GM10847 (cell line): ENCODE results near the gene CDKAL1.

Source experiments
- POLR2A ChIP-seq: IDR thresholded peaks from 2 replicates; pipeline ENCODE4 v1.6.1; 2011; ENCODE audit not compliant: insufficient read length; ENCODE audit errors: extremely low read depth

CDKAL1 gene

DNA sequence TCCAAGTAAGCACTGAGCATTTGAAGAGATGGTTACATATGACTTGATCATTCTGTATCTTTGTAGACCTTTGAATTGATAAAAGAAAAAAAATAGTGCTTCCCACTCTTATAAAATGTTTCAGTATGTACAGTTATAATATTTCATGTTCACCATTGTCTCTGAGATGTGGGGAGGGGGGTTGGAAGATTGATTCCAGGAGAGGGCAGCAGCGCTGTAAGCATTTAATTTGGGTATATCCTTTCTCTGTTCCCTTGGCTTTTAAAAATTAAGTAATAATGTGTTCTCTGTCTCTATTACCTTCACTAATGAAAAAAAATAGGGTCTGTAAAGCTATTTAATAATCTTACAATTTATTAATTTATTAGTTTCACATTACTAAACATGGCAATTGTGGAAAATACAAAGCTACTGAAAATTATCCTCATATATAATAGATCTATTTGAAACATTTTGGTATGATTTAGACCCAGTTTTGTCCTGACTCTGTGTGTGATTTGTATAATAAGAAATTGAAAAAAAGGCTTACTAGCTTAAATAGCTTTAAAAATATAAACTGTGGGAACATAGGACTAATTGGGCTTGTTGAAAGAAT, 341.2 kb downstream of the CDKAL1 start:
- TF ChIP-seq POLR2A: no peak

DNA sequence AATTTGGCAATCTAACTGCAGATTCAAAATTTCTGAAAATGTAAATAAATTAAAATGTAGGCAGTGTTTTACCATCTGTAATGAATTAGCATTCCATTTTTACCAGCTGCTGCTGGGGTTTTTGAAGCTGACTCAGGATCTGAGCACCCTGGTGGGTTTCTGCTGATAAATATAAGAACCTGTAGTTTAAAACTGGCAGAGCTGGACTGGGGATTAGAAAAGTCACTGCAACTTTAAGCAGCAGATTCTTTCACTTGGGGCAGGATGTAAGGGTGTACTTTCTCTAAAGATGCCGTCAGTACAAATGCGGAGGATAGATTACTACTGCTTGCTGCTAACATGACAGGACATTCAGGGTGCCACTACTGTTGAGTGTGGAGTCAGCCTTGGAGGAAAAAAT, 341.8 kb downstream of the CDKAL1 start:
- no peak for TF ChIP-seq POLR2A

DNA sequence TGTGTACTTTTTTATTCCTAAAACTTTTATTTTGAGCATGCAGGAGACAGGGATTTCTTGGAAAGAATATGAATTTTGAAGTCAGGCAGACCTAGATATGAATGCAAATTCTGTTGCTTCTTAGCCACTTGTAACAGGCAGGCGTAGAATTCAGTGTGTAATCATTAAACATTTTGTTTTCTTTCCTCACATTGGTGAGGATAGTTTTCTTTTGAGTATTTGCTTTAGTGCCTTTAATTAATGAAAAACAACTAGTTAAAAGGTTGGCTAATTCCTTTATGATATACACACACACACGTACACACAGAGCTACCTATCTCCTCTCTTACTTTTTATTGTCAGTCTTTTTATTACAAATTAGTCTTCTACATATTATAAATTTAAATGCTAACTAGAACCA, 342.3 kb downstream of the CDKAL1 start:
- TF ChIP-seq POLR2A: no peak

DNA sequence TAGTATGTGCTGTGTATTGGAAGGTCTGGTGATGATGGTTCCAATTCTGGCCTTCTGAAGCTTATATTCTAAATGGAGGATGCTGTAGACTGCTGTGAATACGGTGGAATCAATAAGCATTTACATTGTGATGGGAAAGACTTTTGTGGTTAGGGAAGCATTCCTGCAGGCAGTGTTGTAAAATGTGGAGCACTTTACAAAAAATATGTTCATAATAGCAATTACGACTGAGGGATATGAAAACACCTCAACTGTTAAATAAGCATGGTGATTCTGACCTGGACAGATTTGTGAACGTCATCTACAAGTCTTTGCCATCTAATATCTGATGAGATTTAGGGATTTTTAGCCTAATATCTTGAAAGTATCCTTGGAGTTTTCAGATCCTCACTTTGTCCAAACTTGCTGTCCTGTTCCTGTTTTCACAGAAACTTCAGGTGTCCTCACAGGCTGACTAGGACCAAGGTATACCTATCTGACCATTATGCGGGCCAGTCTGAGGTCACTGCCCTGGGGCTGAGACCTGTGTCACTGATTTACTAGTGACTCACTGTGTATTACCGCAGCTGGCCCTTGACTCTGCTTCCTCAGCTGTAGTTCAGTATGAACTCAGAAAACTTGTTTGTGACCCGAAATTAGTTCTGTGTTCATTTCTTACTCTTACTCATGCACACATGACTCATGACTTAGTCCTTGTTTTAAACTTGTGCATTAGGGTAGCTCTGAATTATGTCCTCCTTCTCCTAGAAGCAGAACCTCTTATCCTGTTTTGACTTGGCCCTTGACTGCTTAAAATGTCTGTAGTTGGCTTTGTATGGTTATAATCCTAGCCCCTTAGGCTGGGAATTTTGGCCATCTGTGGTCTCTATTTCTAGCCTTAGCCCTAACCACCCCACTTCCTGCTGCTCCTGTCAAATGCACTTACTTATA, 343.0 kb downstream of the CDKAL1 start:
- TF ChIP-seq POLR2A: no peak

DNA sequence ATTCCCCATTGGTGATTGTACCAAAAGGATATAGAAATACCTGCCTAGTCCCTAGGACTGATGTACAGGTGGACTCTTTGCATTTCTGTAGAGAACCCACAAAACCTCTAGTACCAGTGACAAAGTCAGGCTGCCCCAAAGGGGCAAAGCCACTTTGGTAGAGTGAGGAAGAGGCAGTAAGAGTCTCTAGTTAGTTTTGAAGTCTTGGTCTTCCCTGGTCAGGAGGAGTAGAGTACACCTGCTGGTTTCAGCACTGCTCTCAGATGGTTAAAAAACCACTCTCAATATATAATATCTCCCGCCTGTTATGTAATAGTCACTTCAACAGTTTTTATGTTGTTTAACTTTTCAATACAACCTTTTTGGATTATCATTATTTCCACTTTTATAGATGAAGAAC, 344.9 kb downstream of the CDKAL1 start:
- TF ChIP-seq POLR2A: no peak

DNA sequence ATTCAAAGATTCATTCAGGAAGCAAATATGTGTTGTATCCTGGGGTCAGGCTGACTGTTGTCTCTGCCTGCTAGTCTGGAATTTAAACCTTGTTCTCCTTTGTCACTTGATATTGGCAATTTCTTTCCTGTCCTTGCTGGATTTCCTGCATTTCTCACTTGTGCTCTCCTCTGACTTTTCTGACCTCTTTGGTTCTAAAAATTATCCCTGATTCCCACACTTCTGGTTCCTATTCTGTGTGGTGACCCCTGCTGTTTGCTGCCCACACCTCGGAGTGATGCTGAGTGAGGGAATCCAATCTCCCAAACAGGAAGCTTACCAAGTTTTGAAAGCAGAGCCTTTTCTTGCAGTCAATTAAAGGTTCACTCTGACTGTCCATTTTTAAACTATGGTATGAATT, 345.3 kb downstream of the CDKAL1 start:
- no peak for TF ChIP-seq POLR2A

DNA sequence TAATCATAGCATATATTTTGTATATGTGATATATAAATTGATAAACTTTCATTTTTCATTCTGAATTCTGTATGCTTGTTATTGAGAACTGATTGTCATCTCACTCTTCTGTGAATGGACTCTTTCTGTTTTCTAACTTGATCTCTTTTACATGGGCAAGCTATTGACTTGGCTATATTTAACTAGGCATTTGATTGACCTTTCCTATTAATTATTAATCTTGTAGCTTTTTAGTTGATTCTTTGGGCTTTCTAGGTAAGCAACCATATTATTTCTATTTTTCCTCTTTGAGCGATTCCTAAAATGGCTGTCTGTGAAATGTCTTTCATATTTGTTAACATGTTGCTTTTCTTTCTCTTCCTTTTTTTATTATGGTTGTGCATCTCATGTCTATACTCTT, 347.1 kb downstream of the CDKAL1 start:
- TF ChIP-seq POLR2A: no peak

DNA sequence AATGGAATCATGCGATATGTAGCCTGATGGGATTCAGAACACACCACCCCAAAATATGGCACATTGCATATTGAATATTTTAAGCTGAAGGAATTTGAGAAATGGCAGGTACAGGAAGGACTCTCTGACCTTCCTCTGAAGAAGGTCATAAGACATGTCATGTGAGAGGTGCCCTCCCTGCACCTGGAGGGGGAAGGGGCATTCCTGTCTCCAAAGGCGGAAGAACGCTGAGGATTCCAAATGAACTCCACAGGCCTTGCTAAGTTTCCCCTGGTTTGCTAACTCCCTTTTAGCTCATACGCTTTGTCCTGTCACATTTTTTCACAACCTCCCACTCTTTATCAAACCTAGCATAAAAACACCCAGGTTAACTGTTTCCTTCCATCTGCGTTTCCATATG, 347.8 kb downstream of the CDKAL1 start:
- TF ChIP-seq POLR2A: no peak

DNA sequence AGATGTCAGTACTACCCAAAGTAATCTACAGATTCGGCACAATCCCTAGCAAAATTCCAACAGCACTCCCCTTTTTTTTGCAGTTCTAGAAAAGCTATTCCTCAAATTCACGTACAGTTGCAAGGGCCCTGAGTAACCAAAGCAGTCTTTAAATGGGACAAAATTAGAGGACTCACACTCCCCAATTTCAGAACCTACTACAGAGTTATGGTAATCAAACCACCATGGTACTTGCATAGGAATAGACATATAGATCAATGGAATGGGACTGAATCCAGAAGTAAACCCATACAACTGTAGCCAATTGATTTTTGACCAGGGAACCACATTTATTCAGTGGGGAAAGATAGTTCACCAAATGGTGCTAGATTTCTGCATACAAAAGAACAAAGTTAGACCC, 350.8 kb downstream of the CDKAL1 start:
- no peak for TF ChIP-seq POLR2A

DNA sequence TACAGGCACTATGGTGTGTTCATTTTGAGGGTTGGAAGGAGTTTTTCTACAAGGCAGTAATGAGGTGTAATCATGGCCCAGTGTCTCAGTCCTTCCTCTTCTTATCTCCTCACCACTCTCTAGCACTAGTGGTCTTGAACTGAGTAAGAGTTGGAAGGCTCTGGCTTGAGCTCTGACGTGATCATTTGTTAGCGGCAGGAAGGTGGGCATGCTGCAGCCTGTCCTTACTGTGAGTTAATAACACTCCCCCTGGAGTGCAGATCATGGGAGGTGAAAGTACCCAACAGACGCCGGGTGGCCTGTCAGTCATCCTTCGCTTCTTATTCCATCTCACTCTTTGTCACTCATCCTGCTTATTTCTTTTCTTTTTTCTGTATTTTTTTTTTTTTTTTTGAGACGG, 356.9 kb downstream of the CDKAL1 start:
- no peak for TF ChIP-seq POLR2A

DNA sequence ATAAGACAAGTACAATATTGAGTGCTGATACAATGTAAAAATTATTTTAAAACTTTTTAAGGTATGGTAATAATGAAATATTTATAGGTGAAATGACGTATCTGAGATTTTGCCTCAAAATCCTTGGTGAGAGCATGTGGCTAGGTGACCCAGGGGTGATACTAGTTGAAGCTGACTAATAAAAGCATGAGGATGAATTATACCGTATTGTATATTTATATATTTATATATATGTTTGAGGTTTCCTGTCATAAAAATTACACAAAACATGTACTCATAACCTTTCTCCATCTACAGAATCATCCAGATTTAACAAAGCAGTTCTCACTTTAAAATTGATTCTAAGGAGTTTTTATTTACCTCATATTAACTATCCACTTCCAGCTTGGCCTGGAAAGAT, 358.1 kb downstream of the CDKAL1 start:
- no peak for TF ChIP-seq POLR2A

DNA sequence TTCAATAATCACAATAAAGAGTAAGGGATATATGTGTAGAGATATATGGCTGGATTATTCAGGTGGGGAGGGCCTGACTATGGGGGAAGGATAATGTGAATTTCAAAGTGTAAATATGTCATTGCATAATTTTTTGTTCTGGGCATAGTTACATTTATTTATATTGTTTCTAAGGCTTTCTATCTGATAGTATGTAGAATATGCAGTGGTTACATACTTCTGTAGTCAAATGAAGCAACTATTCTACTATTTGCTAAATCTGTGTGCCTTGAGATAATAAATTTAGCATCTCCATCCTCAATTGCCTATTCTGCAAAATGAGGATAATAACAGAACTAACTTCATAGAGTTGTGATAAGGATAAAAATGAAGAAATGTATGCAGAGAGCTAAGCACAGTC, 359.2 kb downstream of the CDKAL1 start:
- no peak for TF ChIP-seq POLR2A

DNA sequence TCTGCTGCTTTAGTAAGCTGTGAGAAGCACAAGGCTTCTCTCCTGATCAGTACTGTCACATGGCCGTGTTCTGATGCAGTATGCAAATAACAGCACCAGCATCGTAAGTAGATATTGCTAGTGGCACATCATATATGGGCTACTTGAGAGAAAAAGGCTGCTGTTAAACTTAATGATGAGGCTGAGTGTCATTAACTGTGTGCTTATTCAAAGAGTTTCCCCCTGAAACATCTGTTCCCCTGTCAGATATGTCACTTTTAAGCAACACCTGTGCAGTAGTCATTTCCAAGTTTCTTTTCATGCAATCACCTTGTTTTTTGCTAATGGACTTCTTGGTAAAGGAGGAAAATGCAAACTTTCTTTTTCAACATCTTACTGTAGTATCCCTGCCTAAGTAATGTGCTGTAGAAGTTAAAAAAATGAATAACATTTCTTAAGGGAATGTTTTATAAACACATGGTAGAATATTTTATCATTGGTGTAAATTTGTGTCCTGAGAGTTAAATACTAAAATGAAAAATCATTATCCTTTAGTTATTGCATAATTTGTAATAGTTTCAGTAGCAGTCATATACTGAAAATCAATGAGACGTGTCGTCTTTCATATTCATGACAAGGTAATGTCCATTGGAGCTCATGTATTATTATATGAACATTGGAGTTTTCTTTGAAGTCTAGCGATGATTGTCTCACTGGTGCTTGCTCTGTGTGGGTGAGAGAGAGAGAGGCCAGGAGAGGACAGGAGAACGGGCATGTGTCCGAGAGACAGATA, 366.3 kb downstream of the CDKAL1 start:
- no peak for TF ChIP-seq POLR2A

DNA sequence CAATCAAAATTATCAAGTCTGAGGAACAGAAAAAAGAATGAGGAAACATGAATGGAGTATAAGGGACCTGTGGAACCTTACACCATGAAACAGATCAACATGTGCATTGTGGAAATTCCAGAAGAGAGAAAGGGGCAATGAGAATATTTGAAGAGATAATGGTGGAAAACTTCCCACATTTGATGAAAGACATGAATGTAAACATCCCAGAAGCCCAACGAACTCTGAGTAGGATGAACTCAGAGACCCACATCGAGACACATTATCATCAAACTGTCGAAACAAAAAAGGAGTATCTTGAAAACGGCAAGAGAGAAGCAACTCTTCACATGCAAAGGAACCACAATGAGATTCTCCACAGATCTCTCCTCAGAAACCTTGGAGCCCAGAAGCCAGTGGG, 371.1 kb downstream of the CDKAL1 start:
- no peak for TF ChIP-seq POLR2A

DNA sequence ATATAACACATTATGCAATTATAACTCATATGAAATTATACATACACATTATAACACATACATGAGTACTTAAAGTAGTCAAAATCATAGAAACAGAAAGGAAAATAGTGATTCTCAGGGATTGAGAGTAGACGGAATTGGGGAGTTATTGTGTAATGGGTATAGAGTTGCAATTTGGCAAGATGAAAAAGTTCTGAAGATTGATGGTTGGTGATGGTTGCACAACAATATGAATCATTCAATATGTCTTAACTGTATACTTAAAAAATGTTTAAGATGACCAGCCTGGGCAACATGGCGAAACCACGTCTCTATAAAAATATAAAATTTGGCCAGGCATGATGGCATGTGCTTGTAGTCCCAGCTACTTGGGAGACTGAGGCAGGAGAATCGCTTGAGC, 372.7 kb downstream of the CDKAL1 start:
- no peak for TF ChIP-seq POLR2A
